CMK (cell line): Measurements from ENCODE around the gene PRMT9.
A peak's percentile ranks its signal among the peaks of the same experiment; 100 is the strongest.

ENCODE experiments used
- DNase-seq: peaks from one replicate; pipeline ENCODE4 v3.0.0-alpha.2; 2010; ENCODE audit warnings: low read depth

The PRMT9 gene

DNA sequence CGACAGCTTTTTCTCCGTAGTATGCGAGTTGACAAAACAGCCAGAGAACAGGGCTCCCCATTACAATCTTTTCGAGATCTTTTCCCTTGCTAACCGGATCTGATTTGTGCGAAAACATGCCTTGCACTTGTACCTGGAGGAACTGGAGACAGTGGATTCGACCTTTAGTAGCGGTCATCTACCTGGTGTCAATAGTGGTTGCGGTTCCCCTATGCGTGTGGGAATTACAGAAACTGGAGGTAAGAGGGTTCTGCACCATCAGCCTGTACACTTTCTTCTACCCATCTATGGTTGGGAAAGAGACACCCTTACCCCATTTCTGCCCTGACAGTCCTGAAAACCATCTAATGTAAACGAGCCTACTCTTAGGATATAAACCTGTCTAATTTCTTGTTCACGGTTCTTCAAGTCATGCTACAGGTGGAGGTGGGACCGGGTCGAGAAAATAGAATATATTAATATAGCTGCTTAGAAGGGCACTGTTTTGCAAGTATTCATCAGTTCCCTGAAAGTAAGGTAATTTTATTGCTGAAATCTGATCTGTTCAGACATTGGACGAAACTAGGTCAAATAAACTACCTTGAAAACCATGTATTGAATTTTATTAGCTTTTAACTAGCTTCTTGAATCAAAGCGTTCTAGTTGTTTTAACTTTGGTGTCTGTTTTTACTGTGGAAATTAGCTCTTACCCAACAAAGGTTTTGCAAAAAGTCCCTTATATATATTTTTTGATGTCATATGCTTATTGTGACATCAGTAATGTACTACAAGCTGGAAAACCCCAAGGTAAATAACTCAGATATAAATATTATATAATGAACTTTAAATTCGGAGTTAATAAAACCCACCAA is 65.9 kb downstream of the PRMT9 start:
- no peak for DNase-seq

GRCh38 chr4:147617173-147617840 is 66.7 kb downstream of the PRMT9 start, which contains the start of gene TMEM184C:
Gene TMEM184C (plus strand): TSS chr4:147617397. CDS start chr4:147617957, 560 bp downstream.
- DNase-seq: peak; percentile 86

GRCh38 chr4:147616849-147617172 is 67.2 kb downstream of the PRMT9 start:
- DNase-seq: no peak

DNA sequence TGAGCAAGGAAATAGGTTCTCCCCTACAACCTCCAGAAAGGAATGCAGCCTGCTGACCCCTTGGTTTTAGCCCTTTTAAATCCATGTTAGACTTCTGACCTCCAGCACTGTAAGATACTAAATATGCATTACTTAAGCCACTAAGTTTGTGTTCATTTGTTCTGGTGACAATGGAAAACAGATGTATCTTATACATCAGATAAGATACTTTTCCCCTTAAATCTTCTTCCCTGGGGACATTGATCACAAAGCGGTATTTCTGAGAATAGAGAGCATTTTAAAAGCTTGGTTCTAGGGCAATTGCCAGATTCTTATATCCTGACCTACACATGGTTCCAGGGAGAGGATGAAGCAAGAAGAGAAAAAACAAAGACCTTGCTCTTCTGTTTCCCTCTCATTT is 73.3 kb downstream of the PRMT9 start:
- no peak for DNase-seq

DNA sequence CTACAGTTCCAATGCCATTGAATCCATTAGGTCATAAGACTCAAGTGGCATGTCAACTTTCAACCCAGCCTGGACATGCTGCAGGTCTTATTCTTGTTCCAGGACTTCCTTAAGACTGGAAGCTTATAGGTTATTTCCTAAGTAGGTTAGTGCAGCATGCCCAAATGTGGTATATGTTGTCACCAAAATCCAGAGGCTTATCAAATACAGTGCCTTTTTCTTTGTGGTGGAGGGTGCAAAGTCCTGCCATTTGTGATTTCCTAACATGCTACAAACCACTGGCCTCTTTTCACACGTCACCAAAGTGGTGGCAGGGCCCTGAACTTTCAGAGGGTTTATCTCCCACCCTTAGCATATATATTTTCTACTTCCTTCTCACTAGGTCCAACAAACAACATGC is 76.5 kb downstream of the PRMT9 start:
- DNase-seq: no peak

GRCh38 chr4:147605499-147605898 is 78.5 kb downstream of the PRMT9 start:
- DNase-seq: no peak

DNA sequence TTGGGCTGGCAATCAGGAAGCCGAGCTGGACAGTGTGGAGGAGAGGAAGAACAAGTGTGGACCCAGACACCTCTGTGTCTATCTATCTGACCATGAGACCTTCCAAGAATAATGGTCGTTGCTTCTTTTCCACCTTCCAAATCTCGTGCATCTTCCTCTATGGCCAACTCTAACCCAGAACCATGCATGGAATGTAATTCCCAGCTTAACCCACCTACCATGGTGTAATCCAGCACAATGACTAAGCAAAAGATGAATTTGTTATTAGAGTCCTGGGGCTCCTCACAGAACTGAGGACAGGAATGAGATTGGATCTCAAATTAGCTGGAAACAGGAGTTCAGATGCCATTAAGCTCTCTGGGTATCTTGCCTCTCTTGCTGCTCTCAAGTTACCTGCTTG is 84.2 kb downstream of the PRMT9 start:
- no peak for DNase-seq

- DNase-seq: no peak
Observed at GRCh38 chr4:147599206-147599605, 84.8 kb downstream of the PRMT9 start.

- no peak for DNase-seq
Observed at GRCh38 chr4:147597561-147597960, 86.4 kb downstream of the PRMT9 start.

- DNase-seq: no peak
Observed at GRCh38 chr4:147596981-147597380, 87.0 kb downstream of the PRMT9 start.

DNA sequence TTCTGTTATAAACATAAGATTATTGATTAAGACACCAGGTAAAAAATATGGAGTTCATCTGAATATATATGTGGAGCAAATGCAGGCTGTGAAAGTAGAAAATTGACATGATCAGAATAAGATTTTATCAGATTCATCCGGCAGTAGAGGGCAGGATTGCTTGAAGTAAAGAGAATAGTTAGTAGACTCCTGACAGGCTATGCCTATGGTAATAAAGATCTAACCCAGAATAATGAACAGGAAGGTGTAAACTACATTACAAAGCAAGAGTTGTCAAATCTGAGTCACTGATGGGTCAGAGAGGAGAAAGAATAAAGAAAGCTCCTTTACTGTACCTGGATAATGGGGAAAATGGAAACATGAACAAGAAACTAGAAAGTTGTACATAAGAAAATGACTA is 87.6 kb downstream of the PRMT9 start:
- DNase-seq: no peak

DNA sequence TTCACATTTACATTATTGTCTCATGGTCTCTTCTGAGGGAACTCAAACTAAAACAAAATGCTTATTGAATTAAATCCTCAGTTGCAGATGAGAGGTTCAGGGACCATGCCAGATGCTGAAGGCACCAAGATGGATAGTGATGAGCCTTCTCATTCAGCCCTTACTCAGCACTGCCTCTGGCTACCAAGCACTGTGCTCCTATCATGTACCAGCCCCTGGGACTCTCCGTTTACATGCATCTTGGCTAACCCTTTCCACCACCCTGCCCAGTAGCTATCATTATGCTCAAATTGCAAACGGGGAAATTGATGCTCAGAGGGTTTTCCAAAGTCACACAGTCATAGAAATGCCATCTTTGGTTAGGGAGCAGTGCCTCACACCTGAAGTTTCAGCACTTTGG is 89.4 kb downstream of the PRMT9 start:
- DNase-seq: no peak

GRCh38 chr4:147594107-147594506 is 89.9 kb downstream of the PRMT9 start:
- no peak for DNase-seq

DNA sequence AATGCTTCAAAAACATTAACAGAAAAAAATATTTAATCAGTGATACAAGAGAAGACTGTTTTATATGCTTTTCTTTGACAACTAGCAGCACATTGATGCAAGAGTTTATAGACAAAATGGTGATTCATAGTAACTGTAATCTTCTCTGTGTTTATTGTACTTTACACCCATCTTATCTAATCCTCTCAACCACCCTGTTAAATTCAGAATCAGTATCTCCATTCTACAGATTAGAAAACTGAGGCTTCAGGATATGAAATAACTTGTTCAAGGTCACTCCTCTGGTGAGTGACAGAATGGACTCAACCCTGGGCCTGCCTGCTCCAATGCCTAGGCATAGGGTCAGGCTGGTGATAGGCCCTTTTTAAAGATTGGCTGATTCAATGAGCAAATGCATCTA is 92.9 kb downstream of the PRMT9 start:
- DNase-seq: no peak

GRCh38 chr4:147590249-147590920 is 93.6 kb downstream of the PRMT9 start:
- DNase-seq: no peak

GRCh38 chr4:147589586-147589985 is 94.4 kb downstream of the PRMT9 start:
- DNase-seq: no peak
